Measurements from ENCODE around the gene APBA3. TPM values are rescaled to one million over a fixed set of nuclear protein-coding genes. Genes with fewer than 3 reads are reported as not detected.
A peak's percentile ranks its signal among the peaks of the same experiment; 100 is the strongest.

Gene APBA3
- 10 to 100 TPM; 21.4 to 21.9 TPM for total RNA-seq

GRCh38 chr19:3761382-3762129 lies at the start of gene APBA3:
Gene APBA3, minus strand, starts transcription at chr19:3761692. Its CDS starts 1,428 bp downstream, at chr19:3760264.
- H3K4me1 Mint-ChIP-seq: peaks cover 32% of the 10 kb centered on the region
- H3K36me3 Mint-ChIP-seq: peaks cover 19% of the 10 kb centered on the region
- H3K27ac Mint-ChIP-seq: peak within 1 kb of the TSS; percentile 98
- peak within 1 kb of the TSS; percentile 98 for H3K4me3 Mint-ChIP-seq
- peaks cover 5% of the 10 kb centered on the region for H3K27me3 Mint-ChIP-seq
- no peaks in the 10 kb centered on the region for H3K9me3 Mint-ChIP-seq
- peak; percentile 97 for DNase-seq

DNA sequence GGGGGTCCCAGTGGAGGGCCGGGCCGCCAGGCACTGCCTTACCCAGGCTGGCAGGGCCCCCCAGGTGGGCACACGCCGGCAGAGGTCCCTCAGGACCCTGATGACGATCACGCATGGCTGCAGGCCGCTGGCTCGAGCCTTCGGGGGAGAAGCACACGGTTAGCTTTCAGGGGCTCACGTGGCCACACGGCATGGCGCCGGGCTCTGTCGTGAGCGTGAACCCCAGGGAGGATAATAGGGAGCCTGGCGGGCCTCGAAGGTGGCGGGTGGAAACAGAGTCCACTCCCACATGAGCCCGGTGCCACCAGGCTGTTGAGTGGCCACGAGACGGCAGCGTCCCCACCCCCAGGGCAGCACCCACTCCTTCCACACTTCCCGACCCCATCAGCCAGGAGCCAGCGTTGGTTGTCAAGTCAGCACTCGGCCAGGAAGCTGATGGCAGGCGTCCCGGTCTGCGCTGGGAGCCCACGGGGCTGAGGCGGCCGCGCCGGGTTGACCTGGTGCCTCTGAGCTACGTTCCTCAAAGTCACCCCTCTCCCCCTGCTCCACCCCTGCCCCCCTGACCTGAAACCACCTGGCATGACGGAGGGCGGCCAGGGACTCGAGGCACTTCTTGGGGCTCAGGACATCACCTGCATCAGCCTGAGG lies 49.3 kb upstream of the APBA3 start:
- H3K4me1 Mint-ChIP-seq: peaks cover 45% of the 10 kb centered on the region
- no peak overlapping the region for H3K4me3 Mint-ChIP-seq
- DNase-seq: no peak
- H3K27me3 Mint-ChIP-seq: no peaks in the 10 kb centered on the region
- H3K9me3 Mint-ChIP-seq: peaks cover 1% of the 10 kb centered on the region
- H3K27ac Mint-ChIP-seq: no peak overlapping the region
- H3K36me3 Mint-ChIP-seq: no peaks in the 10 kb centered on the region

- H3K27ac Mint-ChIP-seq: no peak overlapping the region
Measured at GRCh38 chr19:3809881-3810707, 48.6 kb upstream of the APBA3 start.

GRCh38 chr19:3808420-3809143 lies 47.1 kb upstream of the APBA3 start:
- H3K36me3 Mint-ChIP-seq: no peaks in the 10 kb centered on the region
- DNase-seq: no peak
- peaks cover 38% of the 10 kb centered on the region for H3K4me1 Mint-ChIP-seq
- H3K9me3 Mint-ChIP-seq: peaks cover 1% of the 10 kb centered on the region
- H3K4me3 Mint-ChIP-seq: no peak overlapping the region
- no peaks in the 10 kb centered on the region for H3K27me3 Mint-ChIP-seq
- H3K27ac Mint-ChIP-seq: no peak overlapping the region

More at GRCh38 chr19:3809881-3810707, 48.6 kb upstream of the APBA3 start:
- no peaks in the 10 kb centered on the region for H3K27me3 Mint-ChIP-seq
- peaks cover 1% of the 10 kb centered on the region for H3K9me3 Mint-ChIP-seq
- H3K4me1 Mint-ChIP-seq: peaks cover 47% of the 10 kb centered on the region
- DNase-seq: no peak
- H3K4me3 Mint-ChIP-seq: no peak overlapping the region
- H3K36me3 Mint-ChIP-seq: no peaks in the 10 kb centered on the region

DNA sequence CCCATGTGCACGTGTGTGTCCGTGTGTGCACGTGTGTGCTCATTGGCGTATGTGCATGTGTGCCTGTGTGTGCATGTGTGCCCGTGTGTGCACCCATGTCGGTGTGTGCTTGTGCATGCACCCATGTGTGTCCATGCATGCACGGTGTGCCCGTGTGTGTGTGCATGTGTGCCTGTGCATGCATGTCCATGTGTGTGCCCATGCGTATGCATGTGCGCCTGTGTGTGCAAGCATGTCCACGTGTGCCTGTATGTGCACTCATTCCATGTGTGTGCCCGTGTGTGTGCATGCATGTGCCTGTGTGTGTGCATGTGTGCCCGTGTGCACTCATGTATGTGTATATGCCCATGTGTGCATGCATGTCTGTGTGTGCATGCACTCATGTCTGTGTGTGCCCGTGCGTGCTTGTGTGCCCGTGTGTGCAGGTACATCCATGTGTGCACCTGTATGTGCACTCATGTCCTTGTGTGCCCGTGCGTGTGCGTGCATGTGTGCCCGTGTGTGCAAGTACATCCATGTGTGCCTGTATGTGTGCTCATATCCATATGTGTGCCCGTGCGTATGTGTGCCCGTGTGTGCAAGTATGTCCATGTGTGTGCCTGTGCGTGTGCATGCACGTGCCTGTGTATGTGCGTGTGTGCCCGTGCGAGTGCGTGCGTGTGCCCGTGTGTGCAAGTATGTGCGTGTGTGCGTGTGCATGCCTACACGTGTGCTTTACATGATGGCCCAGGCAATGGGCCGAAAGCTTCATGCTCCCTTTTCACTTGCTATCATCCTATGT lies 46.3 kb upstream of the APBA3 start:
- no peak for DNase-seq
- H3K27me3 Mint-ChIP-seq: no peaks in the 10 kb centered on the region
- no peak overlapping the region for H3K27ac Mint-ChIP-seq
- H3K36me3 Mint-ChIP-seq: no peaks in the 10 kb centered on the region
- H3K9me3 Mint-ChIP-seq: peaks cover 1% of the 10 kb centered on the region
- H3K4me1 Mint-ChIP-seq: peaks cover 30% of the 10 kb centered on the region
- no peak overlapping the region for H3K4me3 Mint-ChIP-seq

DNA sequence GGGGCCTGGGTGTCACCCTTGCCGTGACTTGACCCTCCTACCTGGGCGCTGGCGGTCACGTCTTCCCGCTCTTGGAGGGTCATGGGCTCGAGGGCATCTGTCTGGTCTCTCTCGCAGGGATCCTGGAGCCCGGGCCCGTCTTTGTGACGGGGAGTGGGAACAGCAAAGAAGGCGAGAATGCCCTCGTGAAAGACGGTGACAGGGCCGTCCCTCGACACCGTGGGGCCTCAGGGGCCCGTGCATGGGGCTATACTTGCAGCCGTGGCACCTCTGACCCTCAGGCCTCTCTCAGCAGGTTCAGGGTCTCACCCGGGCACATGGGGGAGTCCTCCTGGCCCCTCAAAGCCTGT lies 45.6 kb upstream of the APBA3 start:
- Mint-ChIP-seq H3K9me3 (no peaks in the 10 kb centered on the region), H3K36me3 (no peaks in the 10 kb centered on the region), H3K4me1 (peaks cover 23% of the 10 kb centered on the region), H3K27ac (no peak overlapping the region), H3K4me3 (no peak overlapping the region), H3K27me3 (no peaks in the 10 kb centered on the region)
- DNase-seq: no peak

DNA sequence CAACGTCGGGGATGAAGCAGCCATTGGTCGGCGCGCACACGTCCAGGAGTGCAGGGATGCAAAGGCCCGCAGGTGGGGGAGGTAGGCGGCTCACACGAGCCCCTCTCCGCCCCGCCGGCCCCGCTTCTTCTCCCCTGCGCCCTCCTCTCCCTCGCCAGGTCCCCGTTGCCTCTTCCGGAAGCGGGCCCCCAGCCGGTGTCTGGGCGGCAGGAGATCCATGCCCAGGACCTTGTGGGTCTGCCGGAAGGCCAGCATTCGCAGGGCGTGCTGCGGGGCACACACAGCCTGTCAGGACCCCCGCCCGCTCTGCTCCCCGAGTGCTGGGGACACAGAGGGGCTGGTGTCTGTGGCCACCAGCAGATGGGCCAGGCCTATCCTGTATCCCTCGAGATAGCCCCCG lies 44.4 kb upstream of the APBA3 start:
- H3K27me3 Mint-ChIP-seq: no peaks in the 10 kb centered on the region
- H3K4me1 Mint-ChIP-seq: peaks cover 24% of the 10 kb centered on the region
- H3K4me3 Mint-ChIP-seq: no peak overlapping the region
- no peaks in the 10 kb centered on the region for H3K9me3 Mint-ChIP-seq
- no peak for DNase-seq
- no peak overlapping the region for H3K27ac Mint-ChIP-seq
- no peaks in the 10 kb centered on the region for H3K36me3 Mint-ChIP-seq

- no peaks in the 10 kb centered on the region for H3K36me3 Mint-ChIP-seq
- H3K27ac Mint-ChIP-seq: no peak overlapping the region
- H3K4me1 Mint-ChIP-seq: peaks cover 14% of the 10 kb centered on the region
- no peaks in the 10 kb centered on the region for H3K9me3 Mint-ChIP-seq
- no peak for DNase-seq
- H3K4me3 Mint-ChIP-seq: no peak overlapping the region
- no peaks in the 10 kb centered on the region for H3K27me3 Mint-ChIP-seq
Measured at GRCh38 chr19:3804429-3804828, 42.9 kb upstream of the APBA3 start.

- Mint-ChIP-seq H3K27ac (no peak overlapping the region), H3K27me3 (no peaks in the 10 kb centered on the region), H3K4me3 (no peak overlapping the region), H3K9me3 (no peaks in the 10 kb centered on the region), H3K36me3 (no peaks in the 10 kb centered on the region), H3K4me1 (peaks cover 18% of the 10 kb centered on the region)
- no peak for DNase-seq
Measured at GRCh38 chr19:3803986-3804385, 42.5 kb upstream of the APBA3 start.

DNA sequence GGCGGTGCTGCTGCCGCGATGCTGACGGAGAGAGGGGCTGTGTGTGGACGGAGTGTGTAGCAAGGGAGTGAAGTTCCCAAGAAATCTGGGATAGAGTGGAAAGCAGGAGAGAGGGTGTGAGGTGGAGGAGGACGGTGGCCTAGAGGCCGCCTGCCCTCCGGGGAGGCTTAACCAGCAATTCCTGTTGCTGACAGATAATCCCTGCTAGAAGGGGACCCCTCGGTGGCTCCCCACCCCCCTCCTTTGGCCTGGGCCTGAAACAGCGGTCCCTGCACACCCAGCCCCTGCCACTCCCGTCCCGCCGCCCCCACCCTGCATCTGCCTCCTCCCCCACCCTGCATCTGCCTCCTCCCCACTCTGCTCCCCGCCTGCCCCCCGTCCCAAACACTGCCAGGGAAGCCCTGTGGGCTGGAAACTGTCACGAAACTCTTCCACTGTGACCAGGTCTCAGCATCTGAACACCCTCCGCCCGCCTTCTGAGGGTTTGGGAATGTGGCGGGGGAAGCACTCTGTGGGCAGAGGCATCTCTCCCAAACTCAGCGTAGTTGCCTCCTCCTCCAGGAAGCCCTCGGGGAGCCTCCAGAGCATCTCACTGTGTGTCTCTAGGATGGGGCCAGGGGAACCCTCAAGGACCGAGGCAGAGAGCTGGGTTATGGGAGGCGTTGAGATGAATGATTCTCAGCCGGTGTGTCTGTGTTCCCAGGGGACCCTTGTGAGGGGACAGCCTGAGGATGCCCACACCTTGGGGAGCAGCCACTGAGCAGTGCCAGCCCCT lies 41.8 kb upstream of the APBA3 start:
- Mint-ChIP-seq H3K9me3 (no peaks in the 10 kb centered on the region), H3K4me1 (peaks cover 19% of the 10 kb centered on the region), H3K4me3 (no peak overlapping the region), H3K27ac (no peak overlapping the region), H3K27me3 (no peaks in the 10 kb centered on the region), H3K36me3 (no peaks in the 10 kb centered on the region)
- no peak for DNase-seq

DNA sequence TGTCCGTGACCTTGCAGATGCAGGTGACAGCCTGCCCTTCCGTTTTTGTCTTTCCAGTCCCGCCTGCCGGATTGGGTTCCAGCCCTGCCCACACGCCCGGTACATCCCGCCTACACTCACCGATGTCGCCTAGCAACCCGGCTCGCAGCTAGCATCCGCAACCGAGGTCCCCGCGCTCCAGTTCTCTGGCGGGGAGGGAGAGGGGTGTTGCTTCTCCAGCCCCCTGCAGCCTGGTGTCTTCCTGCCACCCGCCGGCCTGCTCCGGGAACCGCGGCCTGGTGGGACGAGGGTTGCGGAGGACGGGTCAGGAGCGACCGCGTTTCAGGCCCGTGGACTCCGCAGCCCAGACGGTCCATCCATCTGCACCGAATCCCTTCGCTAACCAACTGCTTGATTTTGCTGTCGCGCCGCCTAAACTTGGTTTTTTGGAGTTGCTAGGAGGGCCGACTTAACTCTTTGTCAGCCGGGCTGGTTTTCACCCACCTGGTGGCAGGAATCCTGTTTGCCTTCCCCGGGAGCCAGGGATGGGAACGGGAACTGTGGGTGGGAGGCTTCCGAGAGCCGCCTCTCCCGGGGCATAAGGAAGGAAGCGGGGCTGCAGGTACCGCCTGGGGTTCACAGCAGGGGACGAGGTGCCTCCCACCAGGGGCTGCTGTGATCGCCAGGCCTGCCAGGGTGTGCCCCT lies 40.1 kb upstream of the APBA3 start:
- H3K36me3 Mint-ChIP-seq: peaks cover 3% of the 10 kb centered on the region
- peak overlapping the region; percentile 22 for H3K4me3 Mint-ChIP-seq
- peak; percentile 75 for DNase-seq
- H3K9me3 Mint-ChIP-seq: peaks cover 5% of the 10 kb centered on the region
- no peak overlapping the region for H3K27ac Mint-ChIP-seq
- peaks cover 19% of the 10 kb centered on the region for H3K4me1 Mint-ChIP-seq
- no peaks in the 10 kb centered on the region for H3K27me3 Mint-ChIP-seq

GRCh38 chr19:3800996-3801395 lies 39.5 kb upstream of the APBA3 start:
- Mint-ChIP-seq H3K9me3 (peaks cover 7% of the 10 kb centered on the region), H3K27ac (no peak overlapping the region), H3K27me3 (no peaks in the 10 kb centered on the region), H3K36me3 (peaks cover 5% of the 10 kb centered on the region), H3K4me1 (peaks cover 18% of the 10 kb centered on the region), H3K4me3 (peak overlapping the region; percentile 14)
- DNase-seq: no peak

GRCh38 chr19:3798137-3798536 lies 36.6 kb upstream of the APBA3 start:
- Mint-ChIP-seq H3K4me1 (peaks cover 15% of the 10 kb centered on the region), H3K36me3 (peaks cover 5% of the 10 kb centered on the region), H3K27me3 (no peaks in the 10 kb centered on the region), H3K9me3 (peaks cover 7% of the 10 kb centered on the region), H3K4me3 (no peak overlapping the region), H3K27ac (peak overlapping the region; percentile 1)
- no peak for DNase-seq
